ENCODE measurements around the gene ENTPD2. TPM values are rescaled to one million over a fixed set of nuclear protein-coding genes. Genes with fewer than 3 reads are reported as not detected.

Gene ENTPD2
- under 0.01 TPM in 1 of 2 replicates, not detected in the other for total RNA-seq

GRCh38 chr9:137053944-137054931 lies at the start of gene ENTPD2:
Gene ENTPD2 (minus strand): TSS chr9:137054061. CDS start chr9:137053997, 64 bp downstream.

DNA sequence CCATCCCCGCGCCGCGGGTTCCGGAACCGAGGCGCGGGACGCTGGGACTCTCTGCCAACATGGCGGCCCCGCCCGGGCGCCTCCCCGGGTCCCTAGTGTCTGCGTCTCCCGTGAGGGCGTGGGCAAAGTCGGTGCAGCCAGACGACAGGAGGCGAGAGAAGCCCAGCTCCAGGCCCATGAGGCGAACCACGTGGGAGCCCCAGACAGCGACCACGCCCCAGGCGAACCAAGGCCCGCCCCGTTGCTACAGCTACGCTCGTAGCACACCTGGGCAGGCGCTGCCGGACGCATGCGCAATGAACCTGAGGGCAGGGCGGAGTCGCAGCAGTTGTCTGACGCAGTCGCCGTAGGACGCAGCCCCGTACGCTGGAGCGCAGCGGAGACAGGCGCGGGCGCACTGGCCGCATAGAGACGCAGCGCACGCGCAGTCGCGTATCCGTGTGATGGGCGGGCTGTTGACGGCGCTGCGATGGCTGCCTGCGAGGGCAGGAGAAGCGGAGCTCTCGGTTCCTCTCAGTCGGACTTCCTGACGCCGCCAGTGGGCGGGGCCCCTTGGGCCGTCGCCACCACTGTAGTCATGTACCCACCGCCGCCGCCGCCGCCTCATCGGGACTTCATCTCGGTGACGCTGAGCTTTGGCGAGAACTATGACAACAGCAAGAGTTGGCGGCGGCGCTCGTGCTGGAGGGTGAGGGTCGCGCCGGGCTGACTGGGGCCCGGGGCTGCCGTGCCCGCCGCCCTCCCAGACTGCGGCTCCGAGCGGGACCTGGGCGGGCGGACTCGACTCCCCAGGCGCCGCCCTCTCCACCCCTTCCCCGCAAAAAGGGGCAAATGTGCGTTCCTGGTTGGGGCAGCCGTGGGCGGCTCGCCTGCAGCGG lies 32.9 kb upstream of the ENTPD2 start, which contains the start of gene MAN1B1:
TSS of gene MAN1B1 (plus strand) at position 455 of the 878 bp plus-strand sequence. CDS start at position 470, 15 bp downstream.

GRCh38 chr9:137077010-137077747 lies 23.3 kb upstream of the ENTPD2 start, which contains the start of gene UAP1L1:
Gene UAP1L1 (plus strand): TSS chr9:137077517. CDS start chr9:137077533, 16 bp downstream.

GRCh38 chr9:137070201-137070905 lies 16.5 kb upstream of the ENTPD2 start, which contains the start of gene SAPCD2:
Gene SAPCD2 (minus strand): TSS chr9:137070557. CDS start chr9:137070460, 97 bp downstream.

GRCh38 chr9:137046088-137046787 lies 7.6 kb downstream of the ENTPD2 start, which contains the start of gene NPDC1:
Gene NPDC1 (minus strand): TSS chr9:137046177. CDS start chr9:137045989, 188 bp downstream.

DNA sequence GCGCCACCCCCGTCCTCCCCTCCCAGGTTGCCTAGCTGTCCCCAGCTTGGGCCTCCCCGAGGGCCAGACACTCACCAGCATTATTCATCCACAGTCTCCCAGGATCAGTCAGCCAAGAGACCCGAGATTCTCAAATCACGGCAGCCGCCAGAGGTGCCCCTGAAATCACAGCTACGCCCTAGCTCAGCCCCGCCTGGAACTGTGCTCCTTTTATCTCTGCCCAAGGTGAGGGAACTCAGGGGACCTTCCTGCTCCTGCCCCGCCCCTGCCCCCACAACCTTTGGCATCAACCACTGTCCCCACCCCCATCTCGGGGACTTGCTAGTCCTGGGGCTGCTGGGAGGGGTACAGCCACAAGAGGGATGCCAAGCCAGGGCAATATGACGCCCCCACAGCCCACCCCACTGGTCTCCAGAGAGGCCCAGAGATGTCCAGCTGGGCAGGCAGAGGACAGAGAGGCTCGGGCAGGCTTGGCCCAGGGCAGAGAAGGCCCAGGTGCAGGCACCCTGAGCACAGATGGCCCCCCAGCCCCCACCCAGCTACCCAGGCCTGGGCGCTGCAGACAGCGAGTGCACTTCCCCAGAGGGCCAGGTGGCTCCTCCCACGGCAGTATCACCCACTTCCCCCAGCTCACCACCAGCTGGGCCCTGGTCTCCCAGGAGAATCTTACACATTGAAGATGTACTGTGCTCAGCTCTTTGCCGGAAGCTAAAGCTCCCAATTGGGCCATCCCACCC lies 21.8 kb downstream of the ENTPD2 start, which contains the start of gene FUT7:
TSS of gene FUT7 (minus strand) at position 185 of the 737 bp plus-strand sequence. CDS start at position 88, 97 bp downstream.

DNA sequence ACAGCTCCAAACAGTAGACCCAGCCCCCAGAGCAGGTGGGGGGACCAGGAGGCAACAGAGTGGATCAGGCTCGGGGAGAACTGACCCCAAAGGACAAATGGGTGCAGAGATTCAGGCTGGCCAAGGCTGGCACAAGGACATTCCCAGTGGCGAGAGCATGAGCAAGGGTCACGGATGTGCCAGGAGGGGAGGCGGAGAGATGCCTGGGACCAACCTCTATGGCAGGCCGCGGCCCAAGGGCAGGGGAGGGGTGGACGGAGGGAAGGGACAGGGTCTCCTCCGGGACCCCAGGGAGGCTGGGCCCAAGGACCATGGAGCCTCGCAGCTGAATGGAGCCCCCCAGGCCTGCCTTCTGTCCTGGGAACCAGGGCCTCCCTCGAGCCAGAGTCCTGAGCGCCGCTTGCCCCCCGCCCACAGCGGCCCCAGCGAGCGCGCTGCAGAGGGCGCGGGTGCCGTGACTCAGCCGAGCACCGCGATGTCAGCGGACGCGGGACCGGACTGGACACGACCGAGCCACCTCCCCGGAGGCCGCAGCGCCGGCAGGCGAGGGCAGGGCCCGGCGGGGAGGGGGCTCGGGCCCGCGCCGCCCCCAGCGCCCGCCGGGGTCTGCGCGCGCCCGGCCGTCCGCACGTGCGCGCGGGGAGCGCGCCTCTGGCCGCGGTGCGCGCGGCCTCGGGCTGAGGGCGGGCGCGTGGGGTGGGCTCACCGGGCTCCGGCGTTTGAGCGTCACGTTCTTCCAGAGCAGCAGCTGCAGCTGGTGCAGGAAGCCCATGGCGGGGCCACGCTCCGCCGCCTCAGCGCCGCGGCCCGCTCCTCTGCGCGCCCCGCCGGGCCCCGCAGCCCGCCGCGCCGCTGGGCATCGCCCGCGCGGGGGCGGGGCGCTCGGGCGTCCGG lies 26.2 kb downstream of the ENTPD2 start, which contains the start of gene ABCA2:
TSS of gene ABCA2 (minus strand) at position 869 of the 894 bp plus-strand sequence. CDS start at position 772, 97 bp downstream.

Other genes starting within 250 kb of the ENTPD2 start
- 66.5 and 73.3 TPM in 2 replicates for gene RABL6, start 246.1 kb downstream of the ENTPD2 start, total RNA-seq
- 0.65 and 1.4 TPM in 2 replicates for gene AJM1, start 211.6 kb downstream of the ENTPD2 start, total RNA-seq
- 211 and 268 TPM in 2 replicates for gene PHPT1, start 204.7 kb downstream of the ENTPD2 start, total RNA-seq
- 0.97 and 6.2 TPM in 2 replicates for gene MAMDC4, start 201.7 kb downstream of the ENTPD2 start, total RNA-seq
- 350 and 489 TPM in 2 replicates for gene EDF1, start 187.8 kb downstream of the ENTPD2 start, total RNA-seq
- gene TRAF2, start 167.5 kb downstream of the ENTPD2 start, total RNA-seq: 20.9 and 35.2 TPM in 2 replicates
- 151 and 202 TPM in 2 replicates for gene FBXW5, start 109.3 kb downstream of the ENTPD2 start, total RNA-seq
- 1.2 TPM in 1 of 2 replicates, not detected in the other for gene C8G, start 108.8 kb downstream of the ENTPD2 start, total RNA-seq
- 0.19 TPM in 1 of 2 replicates, not detected in the other for gene LCN12, start 101.8 kb downstream of the ENTPD2 start, total RNA-seq
- gene PTGDS, start 76.6 kb downstream of the ENTPD2 start, total RNA-seq: 0.38 TPM in 1 of 2 replicates, not detected in the other
- 0.06 TPM in 1 of 2 replicates, not detected in the other for gene LCNL1, start 71.1 kb downstream of the ENTPD2 start, total RNA-seq
- 7.7 and 10.7 TPM in 2 replicates for gene PAXX, start 61.6 kb downstream of the ENTPD2 start, total RNA-seq
- not detected in 2 replicates for gene CLIC3, start 57.5 kb downstream of the ENTPD2 start, total RNA-seq
- 5.0 and 29.3 TPM in 2 replicates for gene ABCA2, start 25.8 kb downstream of the ENTPD2 start, total RNA-seq
- gene FUT7, start 22.0 kb downstream of the ENTPD2 start, total RNA-seq: not detected in 2 replicates
- gene NPDC1, start 7.9 kb downstream of the ENTPD2 start, total RNA-seq: 29.6 and 30.9 TPM in 2 replicates
- 8.8 and 13.6 TPM in 2 replicates for gene SAPCD2, start 16.5 kb upstream of the ENTPD2 start, total RNA-seq
- gene UAP1L1, start 23.5 kb upstream of the ENTPD2 start, total RNA-seq: 12.1 and 23.3 TPM in 2 replicates
- 58.6 and 66.0 TPM in 2 replicates for gene MAN1B1, start 32.9 kb upstream of the ENTPD2 start, total RNA-seq
- gene DPP7, start 60.7 kb upstream of the ENTPD2 start, total RNA-seq: 77.9 and 85.8 TPM in 2 replicates
- under 0.01 and 0.06 TPM in 2 replicates for gene GRIN1, start 85.1 kb upstream of the ENTPD2 start, total RNA-seq
- not detected in 2 replicates for gene LRRC26, start 116.0 kb upstream of the ENTPD2 start, total RNA-seq
- gene TMEM210, start 118.0 kb upstream of the ENTPD2 start, total RNA-seq: not detected in 2 replicates
- 21.0 and 37.3 TPM in 2 replicates for gene ANAPC2, start 134.5 kb upstream of the ENTPD2 start, total RNA-seq
- gene SSNA1, start 134.6 kb upstream of the ENTPD2 start, total RNA-seq: 96.5 and 111 TPM in 2 replicates
- 3.2 and 3.4 TPM in 2 replicates for gene TPRN, start 146.7 kb upstream of the ENTPD2 start, total RNA-seq
- 17.2 and 23.9 TPM in 2 replicates for gene TMEM203, start 151.6 kb upstream of the ENTPD2 start, total RNA-seq
- gene NDOR1, start 151.6 kb upstream of the ENTPD2 start, total RNA-seq: 2.3 and 3.3 TPM in 2 replicates
- gene RNF208, start 168.2 kb upstream of the ENTPD2 start, total RNA-seq: 0.16 and 0.31 TPM in 2 replicates
- gene CYSRT1, start 171.1 kb upstream of the ENTPD2 start, total RNA-seq: 0.16 TPM in 1 of 2 replicates, not detected in the other
- not detected in 2 replicates for gene RNF224, start 173.4 kb upstream of the ENTPD2 start, total RNA-seq
- not detected in 2 replicates for gene SLC34A3, start 176.8 kb upstream of the ENTPD2 start, total RNA-seq
- gene TUBB4B, start 187.2 kb upstream of the ENTPD2 start, total RNA-seq: 196 and 202 TPM in 2 replicates
- gene STPG3, start 197.2 kb upstream of the ENTPD2 start, total RNA-seq: not detected in 2 replicates
- gene NELFB, start 201.3 kb upstream of the ENTPD2 start, total RNA-seq: 63.6 and 66.1 TPM in 2 replicates
- gene TOR4A, start 223.7 kb upstream of the ENTPD2 start, total RNA-seq: 14.9 and 27.1 TPM in 2 replicates
- 28.1 and 30.0 TPM in 2 replicates for gene NRARP, start 248.2 kb upstream of the ENTPD2 start, total RNA-seq